ENCODE measurements around the gene SRP68.

SRP68 gene

DNA sequence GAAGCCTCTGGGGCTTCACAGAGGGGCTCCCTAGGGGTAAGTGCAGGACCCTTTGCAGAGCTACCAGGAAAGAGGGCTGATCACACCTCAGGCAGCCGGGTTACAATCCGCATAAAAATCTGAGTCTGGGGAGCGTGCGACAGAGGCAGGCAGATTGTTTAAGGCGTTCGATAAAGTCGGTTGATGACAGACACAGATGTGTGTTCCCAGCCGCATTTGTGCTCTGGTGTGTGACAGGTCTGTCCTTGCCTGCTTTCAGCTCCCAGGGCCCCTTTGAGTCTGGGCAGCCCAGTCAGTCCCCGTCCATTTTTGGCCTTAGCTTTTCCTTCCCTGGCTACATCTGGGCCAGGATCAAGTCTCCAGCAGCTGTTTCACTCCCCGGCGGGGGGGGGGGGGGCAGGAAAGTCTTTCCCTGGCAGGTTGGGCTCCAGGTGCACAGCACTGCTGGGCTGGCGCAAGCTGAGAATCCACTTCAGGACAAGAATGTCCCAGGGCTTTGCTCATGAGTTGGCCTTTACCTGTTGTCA, 5.3 kb upstream of the SRP68 start:
- no peaks in the 10 kb centered on the region for H3K27me3 ChIP-seq (ENCODE audit: insufficient read depth, low read length, poor library complexity, severe bottlenecking)
- H4K20me1 ChIP-seq (ENCODE audit: insufficient read depth, low read length, poor library complexity, severe bottlenecking), result no peaks in the 10 kb centered on the region
- H3K79me2 ChIP-seq (ENCODE audit: insufficient read depth, low read length), result peaks cover 3% of the 10 kb centered on the region
- peaks cover 5% of the 10 kb centered on the region for H3K4me1 ChIP-seq (ENCODE audit: insufficient read depth, low read length, poor library complexity, severe bottlenecking)
- H3K4me2 ChIP-seq (ENCODE audit: low read depth, low read length, poor library complexity, severe bottlenecking), result no peak overlapping the region
- H3K9me3 ChIP-seq (ENCODE audit: insufficient read depth, low read depth, low read length), result no peaks in the 10 kb centered on the region
- no peaks in the 10 kb centered on the region for H3F3A ChIP-seq (ENCODE audit: low read depth)
- 0 out of 2 replicates have a peak, but pooled peaks cover 4% of the 10 kb centered on the region for H3K36me3 ChIP-seq (ENCODE audit: insufficient read depth, low read length)
- no peaks in the 10 kb centered on the region for H3K9me2 ChIP-seq (replicated peaks; ENCODE audit: low read depth, low read length)
- H3K4me3 ChIP-seq (ENCODE audit: low read length, poor library complexity, severe bottlenecking), result no peak overlapping the region
- H2AFZ ChIP-seq (ENCODE audit: low read length), result no peak overlapping the region
- no peak overlapping the region for H3K9ac ChIP-seq (ENCODE audit: low read depth, low read length, poor library complexity, severe bottlenecking)
- no peak for TF ChIP-seq EZH2phosphoT487 (IDR thresholded peaks at IDR 0.05; ENCODE audit: borderline replicate concordance)
- TF ChIP-seq, protein P1, sequence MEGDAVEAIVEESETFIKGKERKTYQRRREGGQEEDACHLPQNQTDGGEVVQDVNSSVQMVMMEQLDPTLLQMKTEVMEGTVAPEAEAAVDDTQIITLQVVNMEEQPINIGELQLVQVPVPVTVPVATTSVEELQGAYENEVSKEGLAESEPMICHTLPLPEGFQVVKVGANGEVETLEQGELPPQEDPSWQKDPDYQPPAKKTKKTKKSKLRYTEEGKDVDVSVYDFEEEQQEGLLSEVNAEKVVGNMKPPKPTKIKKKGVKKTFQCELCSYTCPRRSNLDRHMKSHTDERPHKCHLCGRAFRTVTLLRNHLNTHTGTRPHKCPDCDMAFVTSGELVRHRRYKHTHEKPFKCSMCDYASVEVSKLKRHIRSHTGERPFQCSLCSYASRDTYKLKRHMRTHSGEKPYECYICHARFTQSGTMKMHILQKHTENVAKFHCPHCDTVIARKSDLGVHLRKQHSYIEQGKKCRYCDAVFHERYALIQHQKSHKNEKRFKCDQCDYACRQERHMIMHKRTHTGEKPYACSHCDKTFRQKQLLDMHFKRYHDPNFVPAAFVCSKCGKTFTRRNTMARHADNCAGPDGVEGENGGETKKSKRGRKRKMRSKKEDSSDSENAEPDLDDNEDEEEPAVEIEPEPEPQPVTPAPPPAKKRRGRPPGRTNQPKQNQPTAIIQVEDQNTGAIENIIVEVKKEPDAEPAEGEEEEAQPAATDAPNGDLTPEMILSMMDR (conservative IDR thresholded peaks at IDR 0.05; ENCODE audit: low read length), result no peak

DNA sequence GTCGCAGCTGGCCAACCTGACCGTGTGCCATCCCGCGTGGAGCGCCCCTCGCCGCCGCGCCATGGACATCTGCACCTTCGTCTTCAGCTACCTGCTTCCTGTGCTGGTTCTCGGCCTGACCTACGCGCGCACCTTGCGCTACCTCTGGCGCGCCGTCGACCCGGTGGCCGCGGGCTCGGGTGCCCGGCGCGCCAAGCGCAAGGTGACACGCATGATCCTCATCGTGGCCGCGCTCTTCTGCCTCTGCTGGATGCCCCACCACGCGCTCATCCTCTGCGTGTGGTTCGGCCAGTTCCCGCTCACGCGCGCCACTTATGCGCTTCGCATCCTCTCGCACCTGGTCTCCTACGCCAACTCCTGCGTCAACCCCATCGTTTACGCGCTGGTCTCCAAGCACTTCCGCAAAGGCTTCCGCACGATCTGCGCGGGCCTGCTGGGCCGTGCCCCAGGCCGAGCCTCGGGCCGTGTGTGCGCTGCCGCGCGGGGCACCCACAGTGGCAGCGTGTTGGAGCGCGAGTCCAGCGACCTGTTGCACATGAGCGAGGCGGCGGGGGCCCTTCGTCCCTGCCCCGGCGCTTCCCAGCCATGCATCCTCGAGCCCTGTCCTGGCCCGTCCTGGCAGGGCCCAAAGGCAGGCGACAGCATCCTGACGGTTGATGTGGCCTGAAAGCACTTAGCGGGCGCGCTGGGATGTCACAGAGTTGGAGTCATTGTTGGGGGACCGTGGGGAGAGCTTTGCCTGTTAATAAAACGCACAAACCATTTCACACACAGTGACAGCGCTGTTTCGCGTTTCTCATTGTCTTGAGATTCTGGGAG, 4.7 kb upstream of the SRP68 start:
- no peaks in the 10 kb centered on the region for H4K20me1 ChIP-seq (ENCODE audit: insufficient read depth, low read length, poor library complexity, severe bottlenecking)

DNA sequence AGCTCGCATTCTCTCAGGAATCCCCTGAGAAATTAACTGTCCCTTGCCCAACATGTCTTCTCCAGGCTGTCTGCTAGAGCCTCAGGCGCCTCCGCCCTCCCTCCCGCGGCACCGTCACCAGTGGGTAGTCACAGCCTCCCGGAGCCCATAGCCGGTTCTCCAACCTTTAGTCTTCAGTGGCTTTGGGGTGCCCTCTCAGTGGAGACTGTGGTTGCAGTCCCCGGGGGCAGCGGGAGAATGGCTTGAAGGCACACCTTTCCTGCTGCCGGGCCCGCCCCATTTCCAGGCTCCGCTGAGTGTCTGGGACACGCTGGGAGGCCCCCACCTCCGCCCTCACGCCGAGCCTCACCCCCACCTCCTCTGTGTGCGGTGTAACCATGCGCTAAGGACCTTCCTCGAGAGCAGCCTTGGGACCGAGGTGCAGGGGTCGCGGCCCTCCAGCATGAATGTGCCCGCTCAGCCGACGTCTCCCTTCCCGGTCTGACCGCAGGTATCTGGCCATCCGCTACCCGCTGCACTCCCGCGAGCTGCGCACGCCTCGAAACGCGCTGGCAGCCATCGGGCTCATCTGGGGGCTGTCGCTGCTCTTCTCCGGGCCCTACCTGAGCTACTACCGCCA, 3.9 kb upstream of the SRP68 start:
- H3K4me3 ChIP-seq (ENCODE audit: low read length, poor library complexity, severe bottlenecking), result no peak overlapping the region
- no peaks in the 10 kb centered on the region for H3K36me3 ChIP-seq (ENCODE audit: insufficient read depth, low read length)
- no peak overlapping the region for H2AFZ ChIP-seq (ENCODE audit: low read length)
- H3K9me2 ChIP-seq (replicated peaks; ENCODE audit: low read depth, low read length), result no peaks in the 10 kb centered on the region
- no peaks in the 10 kb centered on the region for H3K27me3 ChIP-seq (ENCODE audit: insufficient read depth, low read length, poor library complexity, severe bottlenecking)
- H3K9me3 ChIP-seq (ENCODE audit: insufficient read depth, low read depth, low read length), result no peaks in the 10 kb centered on the region
- H3K4me2 ChIP-seq (ENCODE audit: low read depth, low read length, poor library complexity, severe bottlenecking), result no peak overlapping the region
- peaks cover 7% of the 10 kb centered on the region for H3K4me1 ChIP-seq (ENCODE audit: insufficient read depth, low read length, poor library complexity, severe bottlenecking)
- H3K9ac ChIP-seq (ENCODE audit: low read depth, low read length, poor library complexity, severe bottlenecking), result no peak overlapping the region
- TF ChIP-seq EZH2phosphoT487 (IDR thresholded peaks at IDR 0.05; ENCODE audit: borderline replicate concordance), result no peak
- TF ChIP-seq, protein P1 (conservative IDR thresholded peaks at IDR 0.05; ENCODE audit: low read length), result no peak
- H3F3A ChIP-seq (ENCODE audit: low read depth), result no peaks in the 10 kb centered on the region
- H3K79me2 ChIP-seq (ENCODE audit: insufficient read depth, low read length), result peaks cover 16% of the 10 kb centered on the region
- H4K20me1 ChIP-seq (ENCODE audit: insufficient read depth, low read length, poor library complexity, severe bottlenecking), result peaks cover 4% of the 10 kb centered on the region

More for the DNA sequence above, 4.7 kb upstream of the SRP68 start:
- Histone ChIP-seq H3K4me3 (ENCODE audit: low read length, poor library complexity, severe bottlenecking) (no peak overlapping the region), H3K79me2 (ENCODE audit: insufficient read depth, low read length) (peaks cover 9% of the 10 kb centered on the region), H3K9ac (ENCODE audit: low read depth, low read length, poor library complexity, severe bottlenecking) (no peak overlapping the region), H3F3A (ENCODE audit: low read depth) (no peaks in the 10 kb centered on the region), H2AFZ (ENCODE audit: low read length) (no peak overlapping the region), H3K27me3 (ENCODE audit: insufficient read depth, low read length, poor library complexity, severe bottlenecking) (no peaks in the 10 kb centered on the region), H3K4me2 (ENCODE audit: low read depth, low read length, poor library complexity, severe bottlenecking) (no peak overlapping the region), H3K9me2 (replicated peaks; ENCODE audit: low read depth, low read length) (no peaks in the 10 kb centered on the region), H3K9me3 (ENCODE audit: insufficient read depth, low read depth, low read length) (no peaks in the 10 kb centered on the region), H3K4me1 (ENCODE audit: insufficient read depth, low read length, poor library complexity, severe bottlenecking) (peaks cover 7% of the 10 kb centered on the region), H3K36me3 (ENCODE audit: insufficient read depth, low read length) (no peaks in the 10 kb centered on the region)
- no peak for TF ChIP-seq EZH2phosphoT487 (IDR thresholded peaks at IDR 0.05; ENCODE audit: borderline replicate concordance)
- TF ChIP-seq, protein P1 (conservative IDR thresholded peaks at IDR 0.05; ENCODE audit: low read length), result no peak
